Stomach (tissue), 4 donors: ENCODE measurements around the gene C4orf54.

Experiments used
- POLR2A ChIP-seq, 4 donors: fragments of 450-650 bp; IDR thresholded peaks; one replicate each; pipeline ENCODE4 v1.6.1; 2016; ENCODE audit warnings: antibody characterized with exemption in 4 of 4, control low read depth in 2 of 4, mild to moderate bottlenecking in 1 of 4, moderate library complexity in 1 of 4
- POLR2AphosphoS5 ChIP-seq, 3 donors: sonication (generic); formaldehyde crosslinking; IDR thresholded peaks; one replicate each; pipeline ENCODE4 v1.6.1; 2016; ENCODE audit warnings: antibody characterized with exemption in 3 of 3
- TF ChIP-seq, protein P1 (sequence below), 7 experiments: fragments of 450-650 bp in 4 of 7; fragments of 200-600 bp in 3 of 7; sonication (generic) in 3 of 7; IDR thresholded peaks; one replicate each; pipeline ENCODE4 v1.5.1; 2016 to 2019; ENCODE audit warnings: antibody characterized with exemption in 7 of 7, control low read depth in 2 of 7, mild to moderate bottlenecking in 1 of 7

DNA sequence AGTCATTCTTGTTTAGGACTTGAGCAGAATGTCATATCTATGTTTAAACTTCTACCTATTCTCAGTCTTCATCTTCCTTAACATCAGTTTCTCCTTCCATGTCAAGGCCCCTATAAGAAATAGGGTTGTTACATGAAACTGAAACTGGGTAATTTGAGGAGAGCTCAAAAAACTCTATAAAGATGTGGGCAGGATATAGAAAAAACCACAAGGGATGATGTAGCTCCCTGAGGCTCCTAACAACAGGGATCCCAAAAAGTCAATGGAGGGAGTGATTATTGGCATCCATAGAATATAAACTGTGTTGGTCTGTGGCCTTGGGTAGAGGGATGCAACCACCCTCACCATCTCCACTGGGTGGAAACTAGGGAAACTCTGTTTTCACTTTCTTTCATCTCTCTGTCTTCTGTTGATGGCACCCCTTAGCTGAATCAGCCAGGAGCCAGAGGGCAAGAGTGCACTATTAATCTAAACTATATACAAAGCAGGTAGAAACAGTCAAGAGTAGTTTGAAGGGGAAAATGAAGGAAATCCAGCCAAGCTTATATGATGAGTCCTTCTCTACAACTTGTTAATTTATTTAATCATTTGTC is 27.6 kb downstream of the C4orf54 start:
- TF ChIP-seq, protein P1, sequence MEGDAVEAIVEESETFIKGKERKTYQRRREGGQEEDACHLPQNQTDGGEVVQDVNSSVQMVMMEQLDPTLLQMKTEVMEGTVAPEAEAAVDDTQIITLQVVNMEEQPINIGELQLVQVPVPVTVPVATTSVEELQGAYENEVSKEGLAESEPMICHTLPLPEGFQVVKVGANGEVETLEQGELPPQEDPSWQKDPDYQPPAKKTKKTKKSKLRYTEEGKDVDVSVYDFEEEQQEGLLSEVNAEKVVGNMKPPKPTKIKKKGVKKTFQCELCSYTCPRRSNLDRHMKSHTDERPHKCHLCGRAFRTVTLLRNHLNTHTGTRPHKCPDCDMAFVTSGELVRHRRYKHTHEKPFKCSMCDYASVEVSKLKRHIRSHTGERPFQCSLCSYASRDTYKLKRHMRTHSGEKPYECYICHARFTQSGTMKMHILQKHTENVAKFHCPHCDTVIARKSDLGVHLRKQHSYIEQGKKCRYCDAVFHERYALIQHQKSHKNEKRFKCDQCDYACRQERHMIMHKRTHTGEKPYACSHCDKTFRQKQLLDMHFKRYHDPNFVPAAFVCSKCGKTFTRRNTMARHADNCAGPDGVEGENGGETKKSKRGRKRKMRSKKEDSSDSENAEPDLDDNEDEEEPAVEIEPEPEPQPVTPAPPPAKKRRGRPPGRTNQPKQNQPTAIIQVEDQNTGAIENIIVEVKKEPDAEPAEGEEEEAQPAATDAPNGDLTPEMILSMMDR (IDR thresholded peaks at IDR 0.05), result no peak
- TF ChIP-seq POLR2A (IDR thresholded peaks at IDR 0.05) (no peak), POLR2AphosphoS5 (IDR thresholded peaks at IDR 0.05) (no peak)
